HG03095 (cell line): ENCODE results near the gene STX1B.
A peak's percentile ranks its signal among the peaks of the same experiment; 100 is the strongest.
"Not testable (repeated sequence)": the region's sequence is repeated elsewhere in the genome, so short reads cannot be mapped to it uniquely, and the experiment has no call there.

Experiments used
- ATAC-seq: cut with Tn5 transposase; IDR thresholded peaks from one replicate; pipeline ENCODE4 v1.9.1; 2021; ENCODE audit warnings: moderate library complexity; ENCODE audit not compliant: unreplicated experiment

STX1B gene

GRCh38 chr16:31010585-31011325 lies at the start of gene STX1B:
Gene STX1B (minus strand): TSS chr16:31010638. CDS start chr16:31010396, 242 bp downstream.
- ATAC-seq, result no peak

GRCh38 chr16:31055613-31056012 lies 45.2 kb upstream of the STX1B start:
- no peak for ATAC-seq

DNA sequence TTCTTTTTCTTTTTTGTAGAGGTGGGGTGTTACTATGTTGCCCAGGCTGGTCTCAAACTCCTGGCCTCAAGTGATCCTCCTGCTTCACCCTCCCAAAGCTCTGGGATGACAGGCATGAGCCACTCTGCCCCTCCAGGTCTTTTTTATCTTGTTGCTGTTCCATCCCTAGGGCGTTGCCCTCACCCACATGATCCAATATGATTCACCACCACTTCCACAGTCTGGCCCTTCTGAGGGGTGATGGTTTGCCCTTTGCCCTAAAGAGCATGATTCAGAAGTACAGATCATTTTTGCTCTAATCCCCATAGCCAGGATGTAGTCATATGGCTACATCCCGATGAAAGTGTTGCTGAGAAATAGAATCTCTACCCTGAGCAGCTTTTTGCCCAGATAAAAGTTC lies 41.7 kb upstream of the STX1B start:
- no peak for ATAC-seq

GRCh38 chr16:31050280-31051030 lies 40.0 kb upstream of the STX1B start:
- ATAC-seq, result no peak

GRCh38 chr16:31043898-31044481 lies 33.6 kb upstream of the STX1B start:
- no peak for ATAC-seq

- ATAC-seq, result no peak
These were observed 32.9 kb upstream of the STX1B start for GRCh38 chr16:31043352-31043751.

DNA sequence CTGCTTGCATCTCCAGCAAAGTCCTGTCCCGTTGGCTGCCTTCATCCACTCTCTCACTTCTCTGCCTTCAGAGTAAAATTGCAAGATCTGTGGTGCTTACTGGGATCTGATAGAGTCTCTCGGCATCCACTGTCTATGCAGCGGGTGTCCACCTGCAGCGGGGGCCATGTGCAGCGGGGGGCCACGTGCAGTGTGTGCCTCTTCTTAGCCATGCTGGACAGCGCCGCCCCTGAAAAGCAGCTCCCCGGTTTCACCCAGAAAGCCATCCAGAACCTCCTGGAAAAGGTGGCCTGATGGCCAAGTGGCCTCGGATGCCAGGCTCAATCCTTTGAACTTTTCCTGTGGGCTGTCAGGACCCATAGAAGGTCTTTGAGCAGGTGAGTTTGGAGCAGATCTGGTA lies 32.4 kb upstream of the STX1B start:
- no peak for ATAC-seq

DNA sequence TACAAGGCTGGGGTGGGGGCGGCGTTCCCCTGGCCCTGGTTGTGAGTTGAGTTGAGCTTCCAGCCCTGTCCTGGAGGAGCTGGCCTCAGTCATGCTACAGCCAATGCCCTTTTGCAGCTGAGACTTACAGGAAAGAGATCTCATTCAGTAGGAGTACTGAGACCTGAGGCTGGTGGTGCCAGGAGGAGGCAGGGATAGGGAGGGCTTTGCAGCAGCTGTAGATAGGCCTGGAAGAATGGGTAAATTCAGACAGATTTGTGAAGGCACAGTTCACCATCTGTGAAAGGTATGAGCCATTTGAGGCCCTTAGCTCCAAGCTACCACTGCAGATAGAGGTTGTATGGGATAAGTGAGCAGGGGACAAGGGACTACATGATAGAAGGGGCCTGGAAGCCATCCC lies 28.6 kb upstream of the STX1B start:
- ATAC-seq, result no peak

- ATAC-seq, result no peak
These were observed 26.3 kb upstream of the STX1B start for GRCh38 chr16:31036691-31037090.

DNA sequence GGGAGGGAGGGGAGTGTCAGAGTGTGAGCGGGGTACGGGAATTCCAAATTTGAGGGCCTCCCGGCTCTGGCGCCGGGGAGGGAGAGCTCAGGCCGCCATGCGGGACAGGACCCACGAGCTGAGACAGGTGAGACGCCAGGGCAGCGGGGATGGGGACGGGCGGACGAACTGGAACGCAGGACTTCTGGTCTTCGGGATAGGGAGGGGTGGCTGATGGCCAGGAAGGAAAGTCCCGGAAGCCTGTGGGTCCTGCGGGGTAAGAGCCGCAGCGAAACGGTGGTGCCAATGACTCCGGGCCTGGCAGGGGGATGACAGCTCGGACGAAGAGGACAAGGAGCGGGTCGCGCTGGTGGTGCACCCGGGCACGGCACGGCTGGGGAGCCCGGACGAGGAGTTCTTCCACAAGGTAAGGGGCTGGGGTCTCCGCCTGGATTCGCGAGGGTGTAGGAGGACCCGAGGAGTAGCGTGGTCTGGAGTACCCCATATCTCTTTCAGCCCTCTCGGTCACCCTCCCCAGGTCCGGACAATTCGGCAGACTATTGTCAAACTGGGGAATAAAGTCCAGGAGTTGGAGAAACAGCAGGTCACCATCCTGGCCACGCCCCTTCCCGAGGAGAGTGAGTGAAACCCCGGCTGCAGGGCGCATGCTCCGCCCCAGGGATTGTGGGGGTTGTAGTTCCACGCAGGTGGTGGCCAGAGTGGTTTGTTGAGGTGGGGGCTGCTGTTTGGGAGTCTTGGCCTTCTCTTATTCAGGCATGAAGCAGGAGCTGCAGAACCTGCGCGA lies 23.5 kb upstream of the STX1B start:
- ATAC-seq, result no peak

- peak; percentile 76 for ATAC-seq
These were observed 22.6 kb upstream of the STX1B start, which contains the start of gene STX4 for GRCh38 chr16:31032736-31033708. Gene STX4 (plus strand): TSS chr16:31033558. CDS start chr16:31033806, 248 bp downstream.

- ATAC-seq, result no peak
These were observed 20.8 kb upstream of the STX1B start for GRCh38 chr16:31031276-31031675.

DNA sequence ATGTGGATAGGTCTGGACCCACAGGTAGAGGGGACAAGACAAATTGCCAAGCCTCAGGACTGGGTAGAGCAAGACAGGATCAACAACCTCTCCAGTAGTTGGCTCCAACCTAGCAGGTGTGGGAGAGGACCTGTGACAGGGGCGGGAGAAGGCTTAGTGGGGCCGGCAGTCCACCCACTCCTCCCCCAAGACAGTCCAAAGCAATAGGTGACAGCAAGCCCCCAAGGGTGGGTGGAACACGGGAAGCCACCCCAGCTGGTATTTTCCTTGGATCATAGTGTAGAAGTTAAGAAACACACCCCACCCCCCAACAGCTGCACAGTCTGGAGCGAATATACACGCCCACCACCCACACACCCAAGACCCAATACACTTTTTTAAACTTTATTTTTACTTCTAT lies 18.8 kb upstream of the STX1B start:
- ATAC-seq, result no peak

GRCh38 chr16:31025339-31025738 lies 14.9 kb upstream of the STX1B start:
- no peak for ATAC-seq

- no peak for ATAC-seq
These were observed 13.3 kb upstream of the STX1B start for GRCh38 chr16:31023627-31024226.

- no peak for ATAC-seq
These were observed 12.8 kb upstream of the STX1B start for GRCh38 chr16:31023252-31023602.

GRCh38 chr16:31022544-31023251 lies 12.3 kb upstream of the STX1B start:
- no peak for ATAC-seq

DNA sequence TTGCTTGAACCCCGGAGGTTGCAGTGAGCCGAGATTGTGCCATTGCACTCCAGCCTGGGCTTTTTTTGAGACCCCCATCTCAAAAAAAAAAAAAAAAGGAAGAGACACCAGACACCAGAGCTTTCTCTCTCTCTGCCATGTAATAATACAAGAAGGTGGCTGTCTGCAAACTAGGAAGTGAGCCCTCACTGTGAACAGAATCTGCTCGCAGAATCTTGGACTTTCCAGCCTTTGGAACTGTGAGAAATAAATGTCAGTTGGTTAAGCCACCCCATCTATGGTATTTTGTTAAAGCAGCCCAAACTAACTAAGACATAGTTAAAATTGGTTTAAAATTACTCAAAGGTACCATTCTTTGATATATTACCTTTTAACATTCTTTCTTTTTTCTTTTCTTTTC lies 10.1 kb upstream of the STX1B start:
- no peak for ATAC-seq

DNA sequence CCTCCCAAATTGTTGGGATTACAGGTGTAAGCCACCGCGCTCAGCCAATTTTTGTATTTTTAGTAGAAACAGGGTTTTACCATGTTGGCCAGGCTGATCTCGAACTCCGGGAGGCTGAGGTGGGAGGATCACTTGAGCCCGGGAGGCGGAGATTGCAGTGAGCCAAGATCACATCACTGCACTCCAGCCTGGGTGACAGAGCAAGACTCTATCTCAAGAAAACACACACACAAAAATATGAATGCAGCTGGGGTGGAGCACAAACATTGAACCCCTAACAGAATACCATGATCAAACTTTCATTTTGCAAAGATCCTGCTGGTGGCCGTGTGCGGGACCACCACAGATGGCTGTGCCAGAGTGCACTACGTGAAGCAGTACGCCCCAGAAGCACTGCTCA lies 7.3 kb upstream of the STX1B start:
- ATAC-seq, result not testable (repeated sequence)
